ENCODE data around the gene BCOR.

- TF ChIP-seq POLR2AphosphoS5 (IDR thresholded peaks at IDR 0.05; ENCODE audit: low read depth, low read length) = no peak
- no peak for TF ChIP-seq POLR2A (IDR thresholded peaks at IDR 0.05; ENCODE audit: low read depth, low read length)
Observed at GRCh38 chrX:40022421-40022820, 75.3 kb downstream of the BCOR start.
